Measurements from ENCODE around the gene CMTR1. TPM values are rescaled to one million over a fixed set of nuclear protein-coding genes. Genes with fewer than 3 reads are reported as not detected.
A peak's percentile ranks its signal among the peaks of the same experiment; 100 is the strongest.

CMTR1 gene
- total RNA-seq, result 10 to 100 TPM; 25.4 to 25.5 TPM
- 10 to 100 TPM in 1 of 2 donors, 1 to 10 TPM in 1; 4.7 to 12.2 TPM for polyA plus RNA-seq

GRCh38 chr6:37432916-37433656 lies at the start of gene CMTR1:
Gene CMTR1 (plus strand): TSS chr6:37433221. CDS start chr6:37435630, 2,409 bp downstream.
- peak within 1 kb of the TSS; percentile 80 to 96 (median 93) for H3K4me3 ChIP-seq (ENCODE audit: low read depth in 1 of 3, low read length in 3 of 3)
- peak within 1 kb of the TSS; percentile 90 to 92 for H3K27ac ChIP-seq (ENCODE audit: low read depth in 1 of 2, low read length in 2 of 2)
- peaks cover 0 to 17% (median 6%) of the 10 kb centered on the region in 4 donors for H3K36me3 ChIP-seq (ENCODE audit: control insufficient read depth in 4 of 4, insufficient read depth in 3 of 4, low read depth in 1 of 4, low read length in 3 of 4)
- peak within 1 kb of the TSS; percentile 91 to 92 for H3K9ac ChIP-seq (ENCODE audit: low read depth in 1 of 2, low read length in 2 of 2)
- WGBS, result under 1% methylated on average over 61 of the region's 61 CpGs
- peaks cover 0 to 16% (median 12%) of the 10 kb centered on the region in 4 donors for H3K4me1 ChIP-seq (ENCODE audit: control insufficient read depth in 4 of 4, insufficient read depth in 4 of 4, low read length in 3 of 4)
- no peaks in the 10 kb centered on the region for H3K9me3 ChIP-seq (ENCODE audit: control insufficient read depth in 4 of 4, low read length in 3 of 4)
- no peaks in the 10 kb centered on the region for H3K27me3 ChIP-seq (ENCODE audit: control insufficient read depth in 4 of 4, insufficient read depth in 4 of 4, low read length in 3 of 4)
- peak; percentile 93 for DNase-seq (ENCODE audit: low spot score)
- peak; percentile 60 for TF ChIP-seq REST (IDR thresholded peaks at IDR 0.05)
- TF ChIP-seq JUND (IDR thresholded peaks at IDR 0.05), result no peak
- peak; percentile 28 to 29 for TF ChIP-seq RAD21 (IDR thresholded peaks at IDR 0.05)
- peak in 1 of 2 donors; percentile 55 for TF ChIP-seq GABPA (IDR thresholded peaks at IDR 0.05 in 1 of 2, conservative IDR thresholded peaks at IDR 0.05 in 1 of 2)
- TF ChIP-seq NR2F2 (IDR thresholded peaks at IDR 0.05), result peak; percentile 72
- TF ChIP-seq TAF1 (conservative IDR thresholded peaks at IDR 0.05), result peak; percentile 47
- peak; percentile 40 for TF ChIP-seq FOXA1 (IDR thresholded peaks at IDR 0.05)
- no peak for TF ChIP-seq MAX (IDR thresholded peaks at IDR 0.05)
- TF ChIP-seq ATF3 (IDR thresholded peaks at IDR 0.05), result no peak
- peak; percentile 3 for TF ChIP-seq CTCF (IDR thresholded peaks at IDR 0.05; ENCODE audit: low read depth, low read length, missing input control)
- peak in 1 of 2 donors; percentile 49 for TF ChIP-seq HNF4A (conservative IDR thresholded peaks at IDR 0.05)
- no peak for TF ChIP-seq EGR1 (IDR thresholded peaks at IDR 0.05; ENCODE audit: low read depth in 2 of 2)
- peak; percentile 29 to 41 for TF ChIP-seq RXRA (IDR thresholded peaks at IDR 0.05)
- peak; percentile 69 for TF ChIP-seq SP1 (IDR thresholded peaks at IDR 0.05)

- no peak overlapping the region for H3K9ac ChIP-seq (ENCODE audit: low read depth in 1 of 2, low read length in 2 of 2)
- H3K4me3 ChIP-seq (ENCODE audit: low read depth in 1 of 3, low read length in 3 of 3), result no peak overlapping the region
- no peak overlapping the region for H3K27ac ChIP-seq (ENCODE audit: low read depth in 1 of 2, low read length in 2 of 2)
- H3K36me3 ChIP-seq (ENCODE audit: control insufficient read depth in 4 of 4, insufficient read depth in 3 of 4, low read depth in 1 of 4, low read length in 3 of 4), result peaks cover 0 to 27% (median 14%) of the 10 kb centered on the region in 4 donors
- no peaks in the 10 kb centered on the region for H3K27me3 ChIP-seq (ENCODE audit: control insufficient read depth in 4 of 4, insufficient read depth in 4 of 4, low read length in 3 of 4)
- DNase-seq (ENCODE audit: low spot score), result no peak
- H3K9me3 ChIP-seq (ENCODE audit: control insufficient read depth in 4 of 4, low read length in 3 of 4), result no peaks in the 10 kb centered on the region
- peaks cover 0 to 8% (median 2%) of the 10 kb centered on the region in 4 donors for H3K4me1 ChIP-seq (ENCODE audit: control insufficient read depth in 4 of 4, insufficient read depth in 4 of 4, low read length in 3 of 4)
- no peak for TF ChIP-seq GABPA (IDR thresholded peaks at IDR 0.05 in 1 of 2, conservative IDR thresholded peaks at IDR 0.05 in 1 of 2)
- TF ChIP-seq SP1 (IDR thresholded peaks at IDR 0.05), result no peak
- TF ChIP-seq HNF4A (conservative IDR thresholded peaks at IDR 0.05), result no peak
- TF ChIP-seq JUND (IDR thresholded peaks at IDR 0.05), result no peak
- no peak for TF ChIP-seq MAX (IDR thresholded peaks at IDR 0.05)
- TF ChIP-seq HNF4G (IDR thresholded peaks at IDR 0.05), result no peak
Observed at GRCh38 chr6:37388578-37388977, 44.4 kb upstream of the CMTR1 start.
